ENCODE measurements around the gene AP5M1. TPM values are rescaled to one million over a fixed set of nuclear protein-coding genes. Genes with fewer than 3 reads are reported as not detected.
"Not testable (repeated sequence)": the region's sequence is repeated elsewhere in the genome, so short reads cannot be mapped to it uniquely, and the experiment has no call there.

Gene AP5M1, protein sequence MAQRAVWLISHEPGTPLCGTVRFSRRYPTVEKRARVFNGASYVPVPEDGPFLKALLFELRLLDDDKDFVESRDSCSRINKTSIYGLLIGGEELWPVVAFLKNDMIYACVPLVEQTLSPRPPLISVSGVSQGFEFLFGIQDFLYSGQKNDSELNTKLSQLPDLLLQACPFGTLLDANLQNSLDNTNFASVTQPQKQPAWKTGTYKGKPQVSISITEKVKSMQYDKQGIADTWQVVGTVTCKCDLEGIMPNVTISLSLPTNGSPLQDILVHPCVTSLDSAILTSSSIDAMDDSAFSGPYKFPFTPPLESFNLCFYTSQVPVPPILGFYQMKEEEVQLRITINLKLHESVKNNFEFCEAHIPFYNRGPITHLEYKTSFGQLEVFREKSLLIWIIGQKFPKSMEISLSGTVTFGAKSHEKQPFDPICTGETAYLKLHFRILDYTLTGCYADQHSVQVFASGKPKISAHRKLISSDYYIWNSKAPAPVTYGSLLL
- total RNA-seq, result 15.1 TPM

DNA sequence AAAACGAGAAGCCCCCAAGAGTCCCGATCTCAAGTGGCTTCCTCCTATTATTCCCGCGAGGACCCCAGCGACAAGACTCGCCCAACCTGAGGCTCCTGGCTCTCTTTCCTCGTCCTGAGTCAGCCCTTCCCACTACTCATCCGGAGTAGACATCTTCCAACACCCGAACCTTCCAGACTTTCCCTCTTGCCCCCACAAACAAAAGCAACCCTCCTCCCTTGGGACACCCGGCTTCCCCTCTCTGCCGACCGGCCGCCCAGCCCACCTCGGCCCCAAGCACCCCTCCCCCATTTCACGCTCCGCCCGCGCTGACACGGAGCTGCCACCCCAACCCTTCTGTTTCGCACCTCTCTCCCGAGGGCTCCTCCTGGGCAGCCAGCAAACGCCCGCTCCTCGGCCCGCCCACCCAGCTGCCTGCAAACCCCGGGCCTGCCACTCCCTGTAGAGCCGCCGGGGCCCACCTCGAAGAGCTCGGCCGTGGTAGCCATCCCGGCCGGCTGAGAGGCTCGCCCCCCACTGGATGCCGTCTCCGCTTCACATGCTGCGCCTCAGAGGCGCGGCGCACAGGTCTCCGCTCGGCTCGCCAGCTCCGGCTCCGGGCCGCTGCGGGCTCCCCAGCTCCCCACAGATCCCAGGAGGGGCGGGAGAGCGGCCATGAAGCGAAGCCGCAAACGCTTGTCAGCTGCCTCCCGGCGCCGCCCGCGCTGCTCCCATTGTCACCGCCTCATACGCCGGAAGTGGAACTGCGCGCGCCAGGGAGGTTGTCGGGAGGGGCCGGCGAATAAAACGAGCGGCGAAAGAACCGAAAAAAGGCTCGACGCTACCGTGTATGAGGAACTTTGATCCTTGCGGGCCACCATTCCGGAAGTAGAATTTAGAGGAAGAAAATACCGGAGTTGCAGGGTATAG, at the start of gene AP5M1, which contains the start of gene EXOC5:
Gene AP5M1 (plus strand): TSS at position 811 of the 909 bp plus-strand sequence. CDS start 344 bp downstream, outside the sequence.
Gene EXOC5 (minus strand): TSS at position 745 of the 909 bp plus-strand sequence. CDS start 257 bp downstream, at position 488.
- Histone ChIP-seq H3K27ac (ENCODE audit: low read depth, low read length) (peak within 1 kb of the TSS; percentile 91), H3K4me1 (ENCODE audit: control insufficient read depth in 3 of 3, insufficient read depth in 3 of 3, low read length in 3 of 3) (peaks cover 14 to 22% (median 14%) of the 10 kb centered on the region in 3 donors), H3K4me3 (ENCODE audit: low read length in 3 of 3) (peak within 1 kb of the TSS; percentile 83 to 100 (median 91)), H3K9me3 (ENCODE audit: control insufficient read depth in 3 of 3, low read length in 3 of 3) (no peaks in the 10 kb centered on the region), H3K36me3 (ENCODE audit: control insufficient read depth in 3 of 3, insufficient read depth in 3 of 3, low read length in 3 of 3) (no peaks in the 10 kb centered on the region), H3K9ac (ENCODE audit: low read depth in 1 of 3, low read length in 3 of 3) (peak within 1 kb of the TSS; percentile 75 to 94 (median 89)), H3K27me3 (ENCODE audit: control insufficient read depth in 3 of 3, insufficient read depth in 3 of 3, low read length in 3 of 3) (no peaks in the 10 kb centered on the region)

DNA sequence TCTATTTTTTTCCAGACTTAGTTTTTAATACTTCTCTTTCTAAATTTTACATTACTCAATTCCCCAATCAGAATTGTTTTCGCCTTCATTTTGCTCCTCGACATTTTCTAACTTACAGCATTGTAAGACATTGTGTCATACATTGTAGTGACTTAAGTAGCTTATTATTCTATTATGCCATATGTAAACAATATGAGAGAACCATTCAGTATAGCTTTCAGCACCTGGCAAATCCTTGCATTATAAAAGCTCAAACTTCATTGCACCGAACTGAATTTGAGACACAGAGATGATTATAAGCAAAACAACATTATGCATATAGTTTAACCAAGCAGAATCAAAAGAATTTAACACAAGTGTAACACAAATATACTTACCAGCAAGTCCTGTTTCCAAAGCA, 46.8 kb upstream of the AP5M1 start:
- H3K36me3 ChIP-seq (ENCODE audit: control insufficient read depth in 3 of 3, insufficient read depth in 3 of 3, low read length in 3 of 3), result peaks cover 5 to 19% (median 13%) of the 10 kb centered on the region in 3 donors

DNA sequence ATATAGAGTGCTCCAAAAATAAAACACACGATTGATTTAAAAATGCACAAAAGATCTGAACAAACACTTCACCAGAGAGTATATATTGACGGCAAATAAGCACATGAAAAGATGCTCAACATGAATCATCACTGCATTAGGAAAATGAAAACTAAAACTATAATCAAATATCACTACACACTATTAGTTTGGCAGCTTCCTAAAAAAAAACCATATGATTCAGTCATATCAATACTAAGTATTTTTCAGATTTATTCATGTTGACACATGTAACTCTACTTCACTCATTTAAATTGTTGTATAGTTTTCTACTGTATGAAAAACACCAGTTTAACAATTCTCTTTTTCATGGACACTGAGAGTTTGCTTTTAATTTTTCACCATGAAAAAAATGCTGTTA, 41.7 kb upstream of the AP5M1 start:
- no peaks in the 10 kb centered on the region for H3K27me3 ChIP-seq (ENCODE audit: control insufficient read depth in 3 of 3, insufficient read depth in 3 of 3, low read length in 3 of 3)
- no peak overlapping the region for H3K27ac ChIP-seq (ENCODE audit: low read depth, low read length)

More for the DNA sequence above, 46.8 kb upstream of the AP5M1 start:
- Histone ChIP-seq H3K9me3 (ENCODE audit: control insufficient read depth in 3 of 3, low read length in 3 of 3) (no peaks in the 10 kb centered on the region), H3K27ac (ENCODE audit: low read depth, low read length) (no peak overlapping the region), H3K4me3 (ENCODE audit: low read length in 3 of 3) (no peak overlapping the region), H3K27me3 (ENCODE audit: control insufficient read depth in 3 of 3, insufficient read depth in 3 of 3, low read length in 3 of 3) (no peaks in the 10 kb centered on the region), H3K4me1 (ENCODE audit: control insufficient read depth in 3 of 3, insufficient read depth in 3 of 3, low read length in 3 of 3) (no peaks in the 10 kb centered on the region), H3K9ac (ENCODE audit: low read depth in 1 of 3, low read length in 3 of 3) (no peak overlapping the region)

DNA sequence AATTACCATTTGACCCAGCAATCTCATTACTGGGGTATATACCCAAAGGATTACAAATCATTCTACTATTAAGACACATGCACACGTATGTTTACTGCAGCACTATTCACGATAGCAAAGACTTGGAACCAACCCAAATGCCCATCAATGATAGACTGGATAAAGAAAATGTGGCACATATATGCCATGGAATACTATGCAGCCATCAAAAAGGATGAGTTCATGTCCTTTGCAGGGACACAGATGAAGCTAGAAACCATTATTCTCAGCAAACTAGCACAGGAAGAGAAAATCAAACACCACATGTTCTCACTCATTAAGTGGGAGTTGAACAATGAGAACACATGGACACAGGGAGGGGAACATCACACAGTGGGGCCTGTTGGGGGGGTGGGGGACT, 40.5 kb upstream of the AP5M1 start:
- not testable (repeated sequence) for H3K9me3 ChIP-seq (ENCODE audit: control insufficient read depth in 3 of 3, low read length in 3 of 3); H3K4me1 ChIP-seq (ENCODE audit: control insufficient read depth in 3 of 3, insufficient read depth in 3 of 3, low read length in 3 of 3); H3K27ac ChIP-seq (ENCODE audit: low read depth, low read length); H3K9ac ChIP-seq (ENCODE audit: low read depth in 1 of 3, low read length in 3 of 3); H3K27me3 ChIP-seq (ENCODE audit: control insufficient read depth in 3 of 3, insufficient read depth in 3 of 3, low read length in 3 of 3); H3K4me3 ChIP-seq (ENCODE audit: low read length in 3 of 3)
- peaks cover 5 to 23% (median 20%) of the 10 kb centered on the region in 3 donors for H3K36me3 ChIP-seq (ENCODE audit: control insufficient read depth in 3 of 3, insufficient read depth in 3 of 3, low read length in 3 of 3)

More for the DNA sequence above, 41.7 kb upstream of the AP5M1 start:
- Histone ChIP-seq H3K9ac (ENCODE audit: low read depth in 1 of 3, low read length in 3 of 3) (no peak overlapping the region), H3K4me1 (ENCODE audit: control insufficient read depth in 3 of 3, insufficient read depth in 3 of 3, low read length in 3 of 3) (no peaks in the 10 kb centered on the region), H3K9me3 (ENCODE audit: control insufficient read depth in 3 of 3, low read length in 3 of 3) (no peaks in the 10 kb centered on the region), H3K36me3 (ENCODE audit: control insufficient read depth in 3 of 3, insufficient read depth in 3 of 3, low read length in 3 of 3) (peaks cover 3 to 18% (median 16%) of the 10 kb centered on the region in 3 donors), H3K4me3 (ENCODE audit: low read length in 3 of 3) (no peak overlapping the region)

DNA sequence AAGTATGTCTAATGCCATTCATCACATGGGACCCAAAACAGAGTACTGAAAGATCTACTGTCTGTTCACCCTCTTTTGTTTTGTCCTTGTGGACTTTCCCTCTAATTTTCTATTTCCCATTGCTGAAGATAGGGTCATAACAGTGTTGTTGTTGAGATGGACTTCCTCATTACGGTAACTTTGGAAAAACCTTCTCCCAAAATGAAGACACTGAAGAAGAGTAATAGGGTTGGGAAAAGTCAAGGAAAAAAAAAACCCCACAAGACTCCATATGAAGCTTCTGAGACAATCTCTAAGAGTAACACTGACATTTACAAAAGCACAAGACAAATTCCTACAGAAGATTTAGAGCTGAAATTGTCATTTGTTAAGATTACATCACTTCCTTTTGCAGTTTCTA, 36.8 kb upstream of the AP5M1 start:
- H3K9ac ChIP-seq (ENCODE audit: low read depth in 1 of 3, low read length in 3 of 3), result no peak overlapping the region
- H3K36me3 ChIP-seq (ENCODE audit: control insufficient read depth in 3 of 3, insufficient read depth in 3 of 3, low read length in 3 of 3), result peaks cover 5 to 26% (median 23%) of the 10 kb centered on the region in 3 donors
- no peaks in the 10 kb centered on the region for H3K9me3 ChIP-seq (ENCODE audit: control insufficient read depth in 3 of 3, low read length in 3 of 3)
- no peak overlapping the region for H3K4me3 ChIP-seq (ENCODE audit: low read length in 3 of 3)
- H3K4me1 ChIP-seq (ENCODE audit: control insufficient read depth in 3 of 3, insufficient read depth in 3 of 3, low read length in 3 of 3), result no peaks in the 10 kb centered on the region
- H3K27me3 ChIP-seq (ENCODE audit: control insufficient read depth in 3 of 3, insufficient read depth in 3 of 3, low read length in 3 of 3), result no peaks in the 10 kb centered on the region
- no peak overlapping the region for H3K27ac ChIP-seq (ENCODE audit: low read depth, low read length)

DNA sequence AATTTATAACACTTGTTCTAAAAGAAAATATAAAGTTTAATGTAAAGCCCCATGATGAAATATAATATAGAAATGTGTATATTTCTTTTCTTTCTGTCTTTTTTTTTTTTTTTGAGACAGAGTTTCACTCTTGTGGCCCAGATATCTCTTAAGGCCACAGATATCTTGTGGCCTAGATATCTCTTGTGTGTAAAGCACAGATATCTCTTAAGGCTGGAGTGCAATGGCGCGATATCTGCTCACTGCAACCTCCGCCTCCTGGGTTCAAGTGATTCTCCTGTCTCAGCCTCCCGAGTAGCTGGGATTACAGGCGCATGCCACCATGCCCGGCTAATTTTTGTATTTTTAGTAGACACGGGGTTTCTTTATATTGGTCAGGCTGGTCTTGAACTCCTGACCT, 28.7 kb upstream of the AP5M1 start:
- H3K4me3 ChIP-seq (ENCODE audit: low read length in 3 of 3); H3K4me1 ChIP-seq (ENCODE audit: control insufficient read depth in 3 of 3, insufficient read depth in 3 of 3, low read length in 3 of 3); H3K27ac ChIP-seq (ENCODE audit: low read depth, low read length); H3K9me3 ChIP-seq (ENCODE audit: control insufficient read depth in 3 of 3, low read length in 3 of 3); H3K36me3 ChIP-seq (ENCODE audit: control insufficient read depth in 3 of 3, insufficient read depth in 3 of 3, low read length in 3 of 3); H3K9ac ChIP-seq (ENCODE audit: low read depth in 1 of 3, low read length in 3 of 3); H3K27me3 ChIP-seq (ENCODE audit: control insufficient read depth in 3 of 3, insufficient read depth in 3 of 3, low read length in 3 of 3): not testable (repeated sequence)

DNA sequence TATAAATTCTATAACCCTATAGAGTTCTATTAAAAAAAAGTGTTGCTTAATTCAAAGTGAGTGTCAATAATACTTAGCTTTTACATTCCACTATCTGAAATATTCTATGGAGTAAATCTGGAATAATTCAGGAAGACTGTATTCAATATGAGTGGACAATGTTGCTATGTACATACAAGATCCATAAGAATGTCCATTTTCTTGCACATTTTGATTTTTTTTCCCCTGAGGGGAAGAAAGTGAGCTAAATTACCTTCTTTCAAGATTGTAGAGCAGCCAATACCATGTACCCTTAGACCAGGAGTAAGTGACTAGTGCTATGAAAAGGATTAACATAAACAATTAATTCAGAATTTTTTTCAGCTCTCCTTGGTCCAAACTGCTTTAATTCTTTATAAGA, 25.5 kb upstream of the AP5M1 start:
- peaks cover 0 to 4% (median 0%) of the 10 kb centered on the region in 3 donors for H3K36me3 ChIP-seq (ENCODE audit: control insufficient read depth in 3 of 3, insufficient read depth in 3 of 3, low read length in 3 of 3)
- no peak overlapping the region for H3K4me3 ChIP-seq (ENCODE audit: low read length in 3 of 3)
- H3K9ac ChIP-seq (ENCODE audit: low read depth in 1 of 3, low read length in 3 of 3), result no peak overlapping the region
- H3K4me1 ChIP-seq (ENCODE audit: control insufficient read depth in 3 of 3, insufficient read depth in 3 of 3, low read length in 3 of 3), result no peaks in the 10 kb centered on the region
- no peaks in the 10 kb centered on the region for H3K9me3 ChIP-seq (ENCODE audit: control insufficient read depth in 3 of 3, low read length in 3 of 3)
- no peak overlapping the region for H3K27ac ChIP-seq (ENCODE audit: low read depth, low read length)
- no peaks in the 10 kb centered on the region for H3K27me3 ChIP-seq (ENCODE audit: control insufficient read depth in 3 of 3, insufficient read depth in 3 of 3, low read length in 3 of 3)

DNA sequence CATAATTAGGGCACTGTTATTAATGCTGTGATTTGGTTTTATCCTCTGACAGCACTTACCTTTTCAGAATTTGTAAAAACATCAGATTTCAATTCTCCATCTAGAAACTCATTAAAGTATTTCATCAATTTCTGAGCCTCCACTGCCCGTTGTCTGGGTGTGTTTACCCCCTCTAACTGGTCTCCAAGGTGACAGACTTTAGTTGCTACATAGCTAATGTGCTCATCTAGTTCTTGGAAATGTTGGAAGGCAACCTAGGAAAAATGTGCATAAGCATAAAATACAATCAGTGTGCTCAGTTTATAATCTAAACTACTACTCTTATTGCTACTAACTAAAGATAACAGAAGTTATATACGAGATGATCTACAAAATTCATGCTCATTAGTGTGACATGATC, 24.7 kb upstream of the AP5M1 start:
- Histone ChIP-seq H3K27ac (ENCODE audit: low read depth, low read length) (no peak overlapping the region), H3K36me3 (ENCODE audit: control insufficient read depth in 3 of 3, insufficient read depth in 3 of 3, low read length in 3 of 3) (peaks cover 0 to under 1% (median 0%) of the 10 kb centered on the region in 3 donors), H3K4me1 (ENCODE audit: control insufficient read depth in 3 of 3, insufficient read depth in 3 of 3, low read length in 3 of 3) (no peaks in the 10 kb centered on the region), H3K27me3 (ENCODE audit: control insufficient read depth in 3 of 3, insufficient read depth in 3 of 3, low read length in 3 of 3) (no peaks in the 10 kb centered on the region), H3K9ac (ENCODE audit: low read depth in 1 of 3, low read length in 3 of 3) (no peak overlapping the region), H3K4me3 (ENCODE audit: low read length in 3 of 3) (no peak overlapping the region), H3K9me3 (ENCODE audit: control insufficient read depth in 3 of 3, low read length in 3 of 3) (no peaks in the 10 kb centered on the region)

DNA sequence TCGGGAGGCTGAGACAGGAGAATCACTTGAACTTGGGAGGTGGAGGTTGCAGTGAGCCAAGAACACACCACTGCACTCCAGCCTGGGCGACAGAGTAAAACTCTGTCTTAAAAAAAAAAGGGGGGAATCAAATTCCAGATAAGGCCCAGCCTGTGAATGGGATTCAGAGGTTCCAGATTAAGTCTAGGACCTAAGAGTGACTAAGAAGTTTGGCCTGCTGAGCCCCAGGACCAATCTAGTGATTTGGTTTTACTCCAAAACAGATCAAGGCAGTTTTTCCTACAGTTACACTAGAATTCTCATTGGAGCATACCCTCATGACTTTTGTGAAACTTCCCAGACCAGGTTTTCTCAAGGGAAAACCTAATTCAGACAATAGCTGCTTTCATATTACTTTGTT, 22.8 kb upstream of the AP5M1 start:
- Histone ChIP-seq H3K27me3 (ENCODE audit: control insufficient read depth in 3 of 3, insufficient read depth in 3 of 3, low read length in 3 of 3) (no peaks in the 10 kb centered on the region), H3K9ac (ENCODE audit: low read depth in 1 of 3, low read length in 3 of 3) (no peak overlapping the region), H3K4me1 (ENCODE audit: control insufficient read depth in 3 of 3, insufficient read depth in 3 of 3, low read length in 3 of 3) (peaks cover 0 to under 1% (median 0%) of the 10 kb centered on the region in 3 donors), H3K4me3 (ENCODE audit: low read length in 3 of 3) (no peak overlapping the region), H3K36me3 (ENCODE audit: control insufficient read depth in 3 of 3, insufficient read depth in 3 of 3, low read length in 3 of 3) (no peaks in the 10 kb centered on the region), H3K27ac (ENCODE audit: low read depth, low read length) (no peak overlapping the region), H3K9me3 (ENCODE audit: control insufficient read depth in 3 of 3, low read length in 3 of 3) (no peaks in the 10 kb centered on the region)
